NCI-H2081 (cell line): Measurements from ENCODE around the gene GLIS1.

Source experiments
- DNase-seq, 2 experiments: peaks; one replicate each; lab custom pipeline; 2025; lab: John Stamatoyannopoulos, UW

The GLIS1 gene

DNA sequence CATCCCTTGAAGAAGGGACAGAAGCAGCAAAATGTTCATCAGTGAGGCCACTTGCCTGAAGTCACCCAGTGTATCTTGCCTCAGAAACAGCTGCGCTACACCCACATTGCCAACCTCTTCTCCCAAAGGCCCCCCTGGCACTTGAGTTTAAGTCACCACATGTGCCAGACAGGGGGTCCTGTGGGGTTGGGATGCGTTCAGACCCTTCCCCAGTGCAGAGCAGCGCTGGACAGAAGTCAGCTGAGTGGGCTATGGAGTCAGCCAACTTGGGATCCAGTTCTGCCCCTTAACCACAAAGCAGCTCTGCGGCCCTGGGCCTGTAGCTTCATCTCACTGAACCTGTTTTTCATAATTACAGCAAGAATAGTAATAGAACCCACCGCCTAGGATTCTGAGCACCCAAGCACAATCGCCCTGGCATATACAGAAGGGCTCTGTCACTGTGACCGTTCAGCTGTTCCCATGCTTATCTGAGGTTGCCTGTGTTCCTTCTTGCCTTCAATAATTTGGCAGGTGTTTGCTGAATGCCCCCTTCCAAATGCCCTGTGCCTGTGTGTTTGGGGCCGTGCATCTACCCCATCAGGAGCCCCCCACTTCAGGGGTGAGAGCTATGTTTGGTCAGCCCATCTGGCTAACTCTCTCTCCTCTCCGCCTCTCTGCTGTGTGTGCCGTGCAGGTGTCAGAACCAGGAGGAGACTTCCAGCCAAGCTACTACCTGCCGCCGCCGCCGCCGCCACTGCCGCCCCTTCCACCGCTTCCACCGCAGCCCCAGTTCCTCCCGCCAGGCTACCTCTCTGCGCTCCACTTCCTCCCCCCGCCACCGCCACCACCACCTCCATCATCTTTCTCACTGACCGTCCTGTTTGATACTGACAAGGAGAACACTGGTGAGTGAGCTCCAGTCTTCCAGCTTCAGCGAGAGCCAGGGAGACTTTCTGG is 274.7 kb downstream of the GLIS1 start:
- no peak for DNase-seq

DNA sequence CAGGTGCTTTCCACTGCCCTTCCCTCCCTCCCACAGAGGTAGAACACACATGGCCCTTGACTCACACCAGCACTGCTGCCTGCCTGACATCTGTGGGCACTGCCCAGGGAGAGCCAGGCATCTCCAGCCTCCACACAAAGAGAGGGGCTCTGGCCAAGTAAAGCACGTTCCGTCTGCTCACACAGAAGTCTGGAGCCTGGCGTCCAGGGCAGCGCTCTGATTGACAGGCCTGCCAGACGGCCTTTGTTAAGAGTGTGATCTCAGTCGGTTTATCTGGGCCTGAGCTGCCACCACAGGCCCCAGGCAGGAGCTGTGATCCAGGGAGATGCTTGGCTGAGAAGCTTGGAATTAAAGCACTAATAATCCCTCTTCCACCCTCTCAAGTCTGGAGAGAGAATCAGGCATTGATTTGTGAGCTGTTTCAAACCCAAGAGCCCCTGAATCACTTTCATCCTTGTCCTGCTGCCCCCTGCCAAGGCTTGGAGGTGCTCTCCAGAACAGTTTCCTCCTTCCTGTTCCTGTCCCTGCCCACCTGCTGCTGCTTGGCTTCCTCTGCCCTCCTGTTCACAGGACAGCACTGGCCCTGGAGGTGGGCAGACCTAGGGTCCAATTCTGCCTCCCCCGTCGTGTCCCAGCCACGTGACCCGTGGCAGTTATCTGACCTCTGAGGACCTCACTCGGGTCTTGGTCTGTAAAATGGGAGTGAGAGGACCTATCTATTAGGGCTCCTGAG is 276.0 kb downstream of the GLIS1 start:
- DNase-seq = no peak

DNA sequence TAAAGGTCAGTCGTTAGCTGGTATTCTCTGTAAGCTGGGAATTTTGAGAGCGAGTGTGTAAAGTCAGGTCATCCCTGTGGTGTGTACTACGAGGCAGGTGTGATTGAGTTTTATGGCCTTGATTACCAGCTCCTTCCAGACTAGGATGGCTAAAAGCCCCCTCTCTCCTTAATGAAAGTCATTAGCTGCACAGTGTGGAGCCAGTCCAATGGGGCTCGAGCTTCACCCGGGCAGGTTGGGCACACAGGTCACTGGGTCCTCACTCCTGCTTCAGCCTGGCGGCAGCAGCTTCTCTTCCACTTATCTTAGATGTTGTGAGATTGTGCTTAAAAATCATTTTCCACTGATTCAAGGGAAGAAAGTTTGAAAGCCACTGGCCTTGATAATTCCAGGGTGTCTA is 276.8 kb downstream of the GLIS1 start:
- DNase-seq = no peak

DNA sequence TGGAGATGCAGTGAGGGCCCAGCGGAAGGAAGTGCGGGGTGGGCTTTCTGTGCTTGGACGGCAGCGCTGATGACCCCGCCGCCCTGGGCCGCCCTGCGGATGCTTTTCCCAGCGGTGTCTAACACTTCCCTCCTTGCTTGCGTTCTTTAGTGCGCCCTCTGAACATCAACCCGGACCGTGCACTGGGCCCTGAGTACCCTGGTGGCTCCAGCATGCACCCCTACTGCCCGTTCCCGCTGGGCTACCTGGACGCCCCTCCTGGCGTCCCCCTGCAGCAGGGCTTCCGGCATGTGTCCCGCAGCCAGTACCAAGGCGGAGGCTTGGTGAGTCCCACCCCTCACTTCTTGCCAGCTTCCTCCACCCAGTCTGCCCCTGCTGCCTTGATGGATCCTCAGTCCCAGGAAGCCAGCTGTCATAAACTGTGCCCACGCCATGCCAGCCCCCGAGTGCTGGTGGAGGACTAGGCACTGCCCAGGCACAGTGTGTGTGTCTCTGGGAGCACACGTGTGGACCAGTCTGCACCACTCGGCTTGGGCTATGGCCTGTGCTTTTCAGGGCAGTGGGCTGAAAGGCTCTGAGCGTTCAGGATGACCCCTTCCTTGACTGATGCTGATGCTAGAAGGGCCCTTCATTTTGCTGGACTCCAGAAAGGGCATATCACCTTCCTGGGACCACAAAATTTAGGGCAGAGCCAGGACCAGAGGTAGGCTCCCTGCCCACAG is 277.5 kb downstream of the GLIS1 start:
- DNase-seq = no peak

DNA sequence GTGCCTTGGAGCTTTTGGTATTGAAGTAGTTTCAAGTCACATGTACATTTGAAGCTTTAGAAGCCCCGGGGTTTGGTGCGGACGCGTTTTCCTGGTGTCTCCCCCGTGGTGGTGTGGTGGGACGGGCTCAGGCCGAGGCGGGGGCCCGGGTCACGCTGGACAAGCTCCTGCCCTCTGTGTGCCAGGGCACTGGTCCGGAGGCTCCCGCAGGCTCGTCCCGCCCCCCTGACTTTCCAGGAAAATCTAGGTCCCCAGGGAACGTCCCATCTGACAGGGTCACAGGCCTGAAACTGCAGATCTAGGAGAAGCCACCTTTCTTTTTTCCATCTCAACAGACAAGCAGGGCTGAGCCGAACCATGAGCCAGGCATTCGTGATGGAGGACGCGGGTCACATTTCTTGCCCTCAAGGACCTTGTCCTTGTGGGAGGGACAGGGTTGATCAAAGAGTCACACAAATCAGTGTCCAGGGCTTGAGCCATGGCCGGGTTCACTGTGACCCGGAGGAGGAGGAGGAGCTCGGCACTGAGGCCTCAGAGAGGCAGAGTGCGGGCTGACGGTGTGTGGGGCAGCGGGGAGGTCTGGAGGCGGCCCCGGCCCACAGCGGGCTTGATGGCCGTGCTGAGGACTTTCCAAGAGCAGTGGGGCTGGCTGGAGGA is 278.2 kb downstream of the GLIS1 start:
- no peak for DNase-seq

- DNase-seq = no peak
Measured at GRCh38 chr1:53460211-53460634, 278.7 kb downstream of the GLIS1 start.

DNA sequence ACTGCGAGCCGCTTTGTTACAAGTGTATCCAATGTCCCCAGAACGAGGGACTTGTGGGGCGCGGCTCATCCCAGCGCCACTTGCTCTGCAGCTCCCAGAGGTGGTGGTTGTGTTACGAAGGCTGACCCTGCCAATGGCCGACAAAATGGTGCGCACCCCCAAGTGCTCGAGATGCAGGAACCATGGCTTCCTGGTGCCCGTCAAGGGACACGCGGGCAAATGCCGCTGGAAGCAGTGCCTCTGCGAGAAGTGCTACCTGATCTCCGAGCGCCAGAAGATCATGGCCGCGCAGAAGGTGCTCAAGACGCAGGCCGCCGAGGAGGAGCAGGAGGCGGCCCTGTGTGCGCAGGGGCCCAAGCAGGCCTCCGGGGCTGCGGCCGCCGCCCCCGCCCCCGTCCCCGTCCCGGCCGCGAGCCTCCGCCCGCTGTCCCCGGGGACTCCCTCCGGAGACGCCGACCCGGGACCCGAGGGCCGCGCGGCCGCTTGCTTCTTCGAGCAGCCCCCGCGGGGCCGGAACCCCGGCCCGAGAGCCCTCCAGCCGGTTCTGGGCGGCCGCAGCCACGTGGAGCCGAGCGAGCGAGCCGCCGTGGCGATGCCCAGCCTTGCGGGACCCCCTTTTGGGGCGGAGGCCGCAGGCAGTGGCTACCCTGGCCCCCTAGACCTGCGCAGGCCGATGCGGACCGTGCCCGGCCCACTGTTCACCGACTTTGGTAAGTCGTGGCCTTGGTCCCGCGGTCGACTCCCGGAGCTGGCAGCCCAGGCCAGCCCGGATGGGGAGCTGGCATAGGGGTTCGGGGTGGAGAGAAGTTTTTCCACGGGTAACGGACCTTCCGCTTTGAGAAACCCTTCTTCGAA is 279.4 kb downstream of the GLIS1 start, which contains the start of gene DMRTB1:
Gene DMRTB1 (plus strand): TSS at position 79 of the 855 bp plus-strand sequence. CDS start 55 bp downstream, at position 134.
- no peak for DNase-seq

DNA sequence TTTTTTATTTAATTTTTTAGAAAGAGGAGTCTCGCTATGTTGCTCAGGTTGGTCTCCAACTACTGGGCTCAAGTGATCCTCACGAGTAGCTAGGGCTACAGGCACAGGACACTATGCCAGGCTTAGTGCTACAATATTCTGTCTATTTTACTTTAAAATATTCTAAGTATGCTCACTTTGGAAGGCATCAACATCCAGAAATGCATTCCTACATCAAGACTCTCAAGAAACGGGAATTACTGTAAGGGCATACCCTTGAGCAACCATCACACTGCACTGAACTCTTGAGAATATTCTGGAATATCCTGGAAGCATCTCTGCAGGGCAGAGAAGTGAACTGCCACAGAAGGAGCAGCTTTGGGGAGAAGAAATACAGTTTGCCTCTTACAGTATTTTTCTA is 280.3 kb downstream of the GLIS1 start:
- no peak for DNase-seq
